Ascending aorta (tissue), 2 donors: Measurements from ENCODE around the gene SUMO1. TPM values are rescaled to one million over a fixed set of nuclear protein-coding genes. Genes with fewer than 3 reads are reported as not detected.
"Not testable (repeated sequence)": the region's sequence is repeated elsewhere in the genome, so short reads cannot be mapped to it uniquely, and the experiment has no call there.

Experiments used
- DNase-seq, 2 donors: peaks; one replicate each; pipeline ENCODE4 v3.0.0-alpha.2; 2019; ENCODE audit warnings: low spot score in 2 of 2
- H3K27ac ChIP-seq, 2 donors: fragments of 200-600 bp; sonication (generic); one replicate each; pipeline ENCODE4 v1.5.1; 2016 to 2017; ENCODE audit warnings: mild to moderate bottlenecking in 1 of 2
- H3K27me3 ChIP-seq: fragments of 200-600 bp; sonication (generic); one replicate; pipeline ENCODE4 v1.5.1; 2017
- H3K36me3 ChIP-seq, 2 donors: fragments of 200-600 bp; sonication (generic); one replicate each; pipeline ENCODE4 v1.5.1; 2016
- H3K4me1 ChIP-seq, 2 donors: fragments of 200-600 bp; sonication (generic); one replicate each; pipeline ENCODE4 v1.5.1; 2016 to 2017; ENCODE audit warnings: mild to moderate bottlenecking in 1 of 2
- H3K4me3 ChIP-seq, 2 donors: fragments of 200-600 bp; sonication (generic); one replicate each; pipeline ENCODE4 v1.5.1; 2016 to 2017; ENCODE audit warnings: mild to moderate bottlenecking in 1 of 2
- H3K9me3 ChIP-seq, 2 donors: fragments of 200-600 bp; sonication (generic); one replicate each; pipeline ENCODE4 v1.5.1; 2016
- CTCF ChIP-seq, 3 experiments: fragments of 200-600 bp in 2 of 3; fragments of 450-650 bp in 1 of 3; sonication (generic) in 2 of 3; IDR thresholded peaks; one replicate each; pipeline ENCODE4 v1.5.1; 2016 to 2019; ENCODE audit warnings: antibody characterized with exemption in 3 of 3, mild to moderate bottlenecking in 1 of 3, moderate library complexity in 1 of 3
- intact Hi-C: fragments of 100-400 bp; cut with DNase I; formaldehyde crosslinking; loops from one replicate; pipeline ENCODE4 v1.15.1; 2023
- total RNA-seq: library from RNA; depleted of rRNA; stranded (reverse); fragments of >200 nt; gene quantifications from one replicate; pipeline ENCODE4 v1.1.0, GENCODE V29; 2016

SUMO1 gene
- total RNA-seq, 1 donor from 2014 or later = 208 TPM

- no peak for TF ChIP-seq CTCF (IDR thresholded peaks at IDR 0.05)
- Histone ChIP-seq H3K27ac (no peak overlapping the region), H3K36me3 (no peaks in the 10 kb centered on the region), H3K4me3 (no peak overlapping the region), H3K4me1 (no peaks in the 10 kb centered on the region), H3K27me3 (no peaks in the 10 kb centered on the region), H3K9me3 (no peaks in the 10 kb centered on the region)
- intact Hi-C loops = no loop called here
- DNase-seq = no peak
These were observed 13.1 kb upstream of the SUMO1 start for GRCh38 chr2:202251494-202251893.

DNA sequence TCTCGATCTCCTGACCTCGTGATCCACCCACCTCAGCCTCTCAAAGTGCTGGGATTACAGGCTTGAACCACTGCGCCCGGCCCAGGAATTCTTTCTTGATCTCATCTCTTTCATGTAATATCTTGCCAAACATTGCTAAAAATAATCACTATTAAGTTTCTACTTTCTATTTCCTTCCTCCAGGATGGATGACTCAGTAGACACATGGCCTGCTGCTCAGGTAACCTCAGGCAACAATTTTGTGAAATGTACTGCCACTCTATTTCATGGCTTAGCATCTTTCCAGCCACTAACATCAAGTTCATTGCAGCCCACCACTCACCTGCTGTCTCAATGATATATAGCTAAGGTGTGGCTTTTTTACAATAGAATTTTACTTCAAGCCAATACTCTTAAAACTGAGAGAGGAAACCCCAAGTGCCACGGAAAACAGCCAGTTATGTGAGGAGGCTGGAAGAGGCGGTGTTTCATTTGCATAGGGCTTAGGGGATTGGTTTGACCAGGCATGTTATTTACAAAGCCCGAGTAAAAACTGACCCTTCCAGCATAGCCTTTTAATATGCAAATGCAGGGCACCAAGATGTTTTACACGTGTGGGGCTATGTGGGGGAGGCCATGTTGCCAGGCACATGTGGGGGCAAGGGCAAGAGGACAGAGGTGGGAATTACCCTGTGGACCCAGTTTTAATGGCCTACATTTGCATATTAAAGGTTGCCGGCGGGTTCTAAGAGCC, 11.3 kb upstream of the SUMO1 start:
- Histone ChIP-seq H3K4me3 (no peak overlapping the region), H3K36me3 (no peaks in the 10 kb centered on the region), H3K27me3 (no peaks in the 10 kb centered on the region), H3K9me3 (no peaks in the 10 kb centered on the region), H3K4me1 (no peaks in the 10 kb centered on the region), H3K27ac (no peak overlapping the region)
- no peak for TF ChIP-seq CTCF (IDR thresholded peaks at IDR 0.05)
- intact Hi-C loops = no loop called here
- no peak for DNase-seq

DNA sequence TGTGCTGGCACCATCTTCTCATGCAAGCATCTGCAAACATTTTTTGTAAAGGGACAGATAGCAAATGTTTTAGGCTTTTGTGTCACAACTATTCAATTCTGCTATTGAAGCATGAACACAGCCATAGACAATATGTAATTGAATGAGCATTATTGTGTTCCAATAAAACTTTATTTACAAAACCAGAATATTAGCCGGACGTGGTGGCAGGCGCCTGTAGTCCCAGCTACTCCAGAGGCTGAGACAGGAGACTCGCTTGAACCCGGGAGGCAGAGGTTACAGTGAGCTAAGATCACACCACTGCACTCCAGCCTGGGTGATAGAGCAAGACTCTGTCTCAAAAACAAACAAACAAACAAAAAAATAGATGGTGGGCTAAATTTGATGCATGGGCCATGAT, 9.3 kb upstream of the SUMO1 start:
- H3K4me1 ChIP-seq, H3K9me3 ChIP-seq, H3K36me3 ChIP-seq, DNase-seq, H3K27ac ChIP-seq, H3K27me3 ChIP-seq, H3K4me3 ChIP-seq, intact Hi-C loops: not testable (repeated sequence)

- peaks cover 0 to 13% of the 10 kb centered on the region in 2 donors for H3K4me1 ChIP-seq
- TF ChIP-seq CTCF (IDR thresholded peaks at IDR 0.05) = no peak
- H3K27ac ChIP-seq = peak overlapping the region; percentile 88
- no peaks in the 10 kb centered on the region for H3K27me3 ChIP-seq
- no peaks in the 10 kb centered on the region for H3K9me3 ChIP-seq
- DNase-seq = peak in 1 of 2 donors; percentile 63
- H3K4me3 ChIP-seq = peak overlapping the region; percentile 89 to 93
- intact Hi-C loops = loop anchor here (1.0 kb wide), 1 partner anchor 27 kb away; the partner anchor contains the start of gene NOP58
- H3K36me3 ChIP-seq = no peaks in the 10 kb centered on the region
These were observed 587 bp downstream of the SUMO1 start for GRCh38 chr2:202237787-202238233.

DNA sequence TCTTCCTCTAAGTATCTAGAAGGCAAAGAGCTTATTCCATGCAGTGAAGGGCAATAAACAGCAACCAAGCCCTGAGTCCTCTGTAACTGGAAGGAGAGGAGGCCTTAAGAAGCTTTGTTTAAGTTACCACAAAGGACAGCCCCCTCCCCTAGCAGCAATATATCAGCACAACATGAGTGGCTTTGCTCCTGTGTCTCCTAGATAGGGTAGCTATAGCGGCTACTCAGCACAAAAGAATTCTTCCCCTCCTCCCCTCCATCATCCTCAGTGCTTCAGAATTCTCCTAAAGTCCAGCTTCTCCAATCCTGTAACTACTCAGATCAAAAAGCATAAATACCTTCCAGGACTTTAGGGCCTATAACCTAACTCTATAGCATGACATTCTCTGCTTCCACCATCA, 16.5 kb downstream of the SUMO1 start:
- intact Hi-C loops = no loop called here
- H3K9me3 ChIP-seq = no peaks in the 10 kb centered on the region
- no peak for DNase-seq
- H3K4me1 ChIP-seq = peaks cover 0 to 5% of the 10 kb centered on the region in 2 donors
- peaks cover 13 to 20% of the 10 kb centered on the region in 2 donors for H3K36me3 ChIP-seq
- no peak overlapping the region for H3K27ac ChIP-seq
- no peak for TF ChIP-seq CTCF (IDR thresholded peaks at IDR 0.05)
- no peaks in the 10 kb centered on the region for H3K27me3 ChIP-seq
- no peak overlapping the region for H3K4me3 ChIP-seq

DNA sequence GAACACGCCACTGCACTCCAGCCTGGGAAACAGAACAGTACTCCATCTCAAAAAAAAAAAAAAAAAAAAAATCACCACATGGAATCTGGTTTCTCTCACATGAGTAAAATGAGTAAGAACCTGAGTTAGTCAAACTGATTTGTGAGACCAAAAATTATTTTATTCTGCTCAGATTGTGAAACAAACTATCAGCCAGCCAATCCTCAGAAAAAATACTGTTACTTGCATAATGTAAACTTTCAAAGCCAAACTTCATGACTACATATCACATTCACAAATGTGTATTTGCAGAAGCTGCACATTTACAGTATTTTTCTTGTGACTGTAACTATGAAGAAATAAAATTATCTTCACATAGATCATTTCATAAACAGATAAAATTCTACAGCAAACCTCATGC, 23.2 kb downstream of the SUMO1 start:
- no peak overlapping the region for H3K27ac ChIP-seq
- DNase-seq = no peak
- no peaks in the 10 kb centered on the region for H3K9me3 ChIP-seq
- H3K4me3 ChIP-seq = no peak overlapping the region
- TF ChIP-seq CTCF (IDR thresholded peaks at IDR 0.05) = no peak
- peaks cover 48 to 56% of the 10 kb centered on the region in 2 donors for H3K36me3 ChIP-seq
- H3K4me1 ChIP-seq = no peaks in the 10 kb centered on the region
- no peaks in the 10 kb centered on the region for H3K27me3 ChIP-seq
- intact Hi-C loops = no loop called here
